ENCODE results near the gene VWF. TPM values are rescaled to one million over a fixed set of nuclear protein-coding genes. Genes with fewer than 3 reads are reported as not detected.

Gene VWF
- total RNA-seq, 1 donor from 2014 or later = 0.70 TPM

DNA sequence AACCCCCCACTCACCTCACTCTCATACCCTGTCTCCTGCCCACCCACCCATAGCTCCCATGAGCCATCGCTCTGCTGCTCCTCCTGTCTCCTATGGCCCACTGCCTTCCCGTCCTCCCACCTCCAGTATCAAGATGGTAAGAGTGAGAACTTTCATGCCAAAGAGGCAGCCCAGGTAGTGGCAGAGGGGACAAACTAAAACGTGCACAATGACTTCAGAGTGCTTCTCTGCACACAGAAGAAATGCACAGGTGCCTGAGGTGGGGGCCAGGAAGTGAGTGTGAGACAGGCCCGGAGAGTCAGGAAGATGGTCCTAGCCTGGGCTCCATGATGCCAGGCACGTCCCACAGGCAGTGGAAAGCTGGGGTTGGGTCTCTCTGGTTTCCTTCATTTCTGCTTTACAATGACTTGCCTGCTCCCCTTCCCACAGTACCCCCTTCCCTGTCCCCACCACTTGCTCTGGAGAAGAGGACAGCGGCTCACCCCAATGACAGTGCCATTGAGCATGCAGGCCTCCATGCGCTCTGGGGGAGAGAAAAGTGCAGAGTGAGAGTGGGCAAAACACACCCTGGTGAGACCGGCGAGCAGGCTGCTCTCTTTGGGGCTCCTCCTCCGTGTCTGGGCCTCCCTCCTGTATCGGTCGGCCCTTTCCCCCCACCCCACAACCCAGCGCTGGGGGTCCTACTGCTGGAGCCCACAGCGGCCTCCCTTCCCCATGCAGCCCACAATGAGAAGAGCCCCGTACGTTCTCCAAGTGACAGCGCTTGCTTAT, 156.6 kb downstream of the VWF start:
- H3K27me3 Mint-ChIP-seq = peaks cover 50% of the 10 kb centered on the region
- no peak overlapping the region for H3K4me3 Mint-ChIP-seq
- TF ChIP-seq, protein P1, sequence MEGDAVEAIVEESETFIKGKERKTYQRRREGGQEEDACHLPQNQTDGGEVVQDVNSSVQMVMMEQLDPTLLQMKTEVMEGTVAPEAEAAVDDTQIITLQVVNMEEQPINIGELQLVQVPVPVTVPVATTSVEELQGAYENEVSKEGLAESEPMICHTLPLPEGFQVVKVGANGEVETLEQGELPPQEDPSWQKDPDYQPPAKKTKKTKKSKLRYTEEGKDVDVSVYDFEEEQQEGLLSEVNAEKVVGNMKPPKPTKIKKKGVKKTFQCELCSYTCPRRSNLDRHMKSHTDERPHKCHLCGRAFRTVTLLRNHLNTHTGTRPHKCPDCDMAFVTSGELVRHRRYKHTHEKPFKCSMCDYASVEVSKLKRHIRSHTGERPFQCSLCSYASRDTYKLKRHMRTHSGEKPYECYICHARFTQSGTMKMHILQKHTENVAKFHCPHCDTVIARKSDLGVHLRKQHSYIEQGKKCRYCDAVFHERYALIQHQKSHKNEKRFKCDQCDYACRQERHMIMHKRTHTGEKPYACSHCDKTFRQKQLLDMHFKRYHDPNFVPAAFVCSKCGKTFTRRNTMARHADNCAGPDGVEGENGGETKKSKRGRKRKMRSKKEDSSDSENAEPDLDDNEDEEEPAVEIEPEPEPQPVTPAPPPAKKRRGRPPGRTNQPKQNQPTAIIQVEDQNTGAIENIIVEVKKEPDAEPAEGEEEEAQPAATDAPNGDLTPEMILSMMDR (conservative IDR thresholded peaks at IDR 0.05) = no peak
- peaks cover 17% of the 10 kb centered on the region for H3K4me1 Mint-ChIP-seq (ENCODE audit: unreplicated experiment)
- H3K27ac Mint-ChIP-seq = no peak overlapping the region
- no peaks in the 10 kb centered on the region for H3K36me3 Mint-ChIP-seq
- no peak for DNase-seq (ENCODE audit: extremely low spot score, unreplicated experiment)
- no peaks in the 10 kb centered on the region for H3K9me3 Mint-ChIP-seq

DNA sequence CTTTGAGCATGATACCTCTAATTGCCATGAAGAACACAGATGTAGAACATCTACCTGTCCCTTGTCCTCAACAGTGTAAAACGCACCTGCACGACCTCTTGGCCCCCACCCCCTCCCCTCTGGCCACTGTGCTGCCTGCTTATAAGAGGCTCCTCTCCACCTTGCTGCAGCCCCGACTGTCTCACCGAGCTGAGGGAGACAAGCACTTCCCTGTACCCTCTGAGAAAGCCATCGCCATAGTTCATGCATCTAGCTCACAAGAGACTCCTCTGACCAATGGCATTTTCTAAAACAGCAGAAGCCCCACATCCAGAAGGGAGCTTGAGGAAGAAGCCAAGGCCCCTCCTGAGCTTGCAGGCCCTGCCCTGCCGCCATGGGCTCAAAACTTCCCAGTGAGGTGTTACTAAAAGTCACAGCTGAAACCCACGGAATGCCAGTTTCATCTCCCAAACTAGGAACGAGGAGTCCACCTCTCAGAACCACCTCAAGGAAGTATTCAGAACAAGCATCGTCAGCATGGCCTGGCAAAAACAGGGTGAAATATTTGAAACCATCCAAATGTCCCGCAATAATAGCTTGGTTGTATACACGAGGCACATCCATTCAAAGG, 157.9 kb downstream of the VWF start:
- no peak for DNase-seq (ENCODE audit: extremely low spot score, unreplicated experiment)
- Mint-ChIP-seq H3K9me3 (no peaks in the 10 kb centered on the region), H3K4me1 (ENCODE audit: unreplicated experiment) (peaks cover 17% of the 10 kb centered on the region), H3K36me3 (no peaks in the 10 kb centered on the region), H3K27me3 (peaks cover 42% of the 10 kb centered on the region), H3K4me3 (no peak overlapping the region), H3K27ac (no peak overlapping the region)
- TF ChIP-seq, protein P1 (conservative IDR thresholded peaks at IDR 0.05) = no peak

DNA sequence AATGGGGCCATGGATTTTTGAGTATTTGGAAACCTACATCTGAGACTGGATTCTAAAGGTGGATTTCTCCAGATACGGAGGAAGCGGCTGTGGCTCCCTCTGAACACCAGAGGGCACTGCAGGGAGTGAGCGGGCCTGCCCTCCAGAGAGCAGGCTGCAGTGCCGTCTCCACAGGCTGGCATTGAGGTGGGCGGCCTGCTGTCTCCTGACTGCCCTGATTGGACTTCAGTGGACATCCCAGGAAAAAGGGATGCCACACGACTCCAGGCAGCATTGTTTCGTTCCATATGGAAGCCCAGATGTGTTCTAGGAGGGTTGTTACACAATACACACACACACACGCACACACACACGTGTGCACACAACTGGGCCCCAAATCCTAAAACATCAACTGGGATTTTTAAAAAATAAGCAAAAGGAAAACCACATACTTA, 158.5 kb downstream of the VWF start:
- Mint-ChIP-seq H3K27me3 (peaks cover 39% of the 10 kb centered on the region), H3K4me3 (no peak overlapping the region), H3K9me3 (no peaks in the 10 kb centered on the region), H3K4me1 (ENCODE audit: unreplicated experiment) (peaks cover 17% of the 10 kb centered on the region), H3K27ac (no peak overlapping the region), H3K36me3 (no peaks in the 10 kb centered on the region)
- no peak for DNase-seq (ENCODE audit: extremely low spot score, unreplicated experiment)
- TF ChIP-seq, protein P1 (conservative IDR thresholded peaks at IDR 0.05) = peak; percentile 88

DNA sequence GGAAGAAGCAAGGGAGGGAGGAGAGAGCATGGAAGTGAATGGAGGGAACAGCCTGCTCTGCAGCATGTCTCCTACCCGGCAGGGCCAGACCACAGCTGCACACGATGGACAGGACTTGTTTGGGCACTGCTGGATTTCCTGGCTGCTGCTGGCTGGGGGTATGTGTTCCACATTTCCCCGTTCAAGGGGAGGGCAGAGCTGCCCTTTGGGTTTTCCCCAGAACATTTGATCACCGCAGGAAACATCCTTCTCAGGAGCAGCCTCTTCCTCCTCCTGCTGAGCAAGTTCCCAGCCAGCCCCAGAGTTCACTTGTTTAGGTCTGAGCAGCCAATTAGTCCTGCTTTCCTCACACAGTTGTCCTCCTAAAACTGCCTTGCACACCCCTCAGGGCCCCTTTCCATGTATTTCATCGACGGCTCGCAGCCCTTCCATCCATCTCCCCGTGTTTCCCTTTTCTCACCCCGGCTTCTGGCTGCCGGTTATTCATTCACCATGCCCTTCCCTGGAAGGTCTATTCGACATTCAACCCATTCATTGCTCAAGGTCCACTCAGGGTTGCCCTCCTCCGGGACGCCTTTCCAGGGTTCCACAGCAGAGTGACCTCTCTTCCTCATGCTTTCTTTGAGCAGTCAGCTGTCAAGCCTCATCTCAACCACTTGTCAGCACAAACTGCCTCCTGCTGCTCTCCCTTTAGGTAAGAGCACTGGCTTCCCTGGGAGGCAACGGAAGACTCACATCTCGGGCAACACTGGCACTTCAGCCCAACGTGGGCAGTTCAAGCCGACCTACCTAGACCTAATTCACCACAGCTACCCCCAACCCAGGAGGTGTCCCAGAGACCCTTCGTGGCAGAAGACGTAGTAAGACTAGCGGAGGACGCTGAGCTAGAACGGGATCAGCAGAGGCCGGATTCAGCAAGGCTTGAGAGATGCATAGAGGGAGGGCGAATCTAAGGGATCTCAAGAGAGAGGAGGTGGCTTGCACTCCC, 159.3 kb downstream of the VWF start:
- peak overlapping the region; percentile 1 for H3K27ac Mint-ChIP-seq
- TF ChIP-seq, protein P1 (conservative IDR thresholded peaks at IDR 0.05) = no peak
- no peaks in the 10 kb centered on the region for H3K36me3 Mint-ChIP-seq

DNA sequence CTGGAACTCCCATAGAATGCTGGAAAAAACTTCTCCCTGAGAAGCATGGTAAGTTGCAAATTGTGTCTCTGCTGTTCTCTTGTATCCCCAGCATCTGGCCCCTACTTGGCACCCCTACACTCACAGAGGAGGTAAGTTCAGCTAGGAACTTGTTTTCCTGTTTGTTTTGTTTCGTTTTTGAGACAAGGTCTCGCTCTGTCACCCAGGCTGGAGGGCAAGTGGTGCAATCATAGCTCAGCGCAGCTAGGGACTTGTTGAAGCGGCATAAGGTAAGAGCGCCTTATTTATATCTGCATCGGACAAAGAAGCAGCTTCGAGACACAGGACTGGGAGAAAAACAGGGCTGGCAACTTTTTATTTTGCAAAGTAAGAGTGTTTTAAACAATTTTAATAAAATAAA, 161.0 kb downstream of the VWF start:
- TF ChIP-seq, protein P1 (conservative IDR thresholded peaks at IDR 0.05) = no peak
- H3K27me3 Mint-ChIP-seq = peaks cover 31% of the 10 kb centered on the region
- peaks cover 21% of the 10 kb centered on the region for H3K4me1 Mint-ChIP-seq (ENCODE audit: unreplicated experiment)
- DNase-seq (ENCODE audit: extremely low spot score, unreplicated experiment) = no peak
- H3K9me3 Mint-ChIP-seq = no peaks in the 10 kb centered on the region
- H3K27ac Mint-ChIP-seq = no peak overlapping the region
- no peak overlapping the region for H3K4me3 Mint-ChIP-seq
- H3K36me3 Mint-ChIP-seq = no peaks in the 10 kb centered on the region

More for the DNA sequence above, 159.3 kb downstream of the VWF start:
- DNase-seq (ENCODE audit: extremely low spot score, unreplicated experiment) = no peak
- peaks cover 21% of the 10 kb centered on the region for H3K4me1 Mint-ChIP-seq (ENCODE audit: unreplicated experiment)
- H3K4me3 Mint-ChIP-seq = no peak overlapping the region
- peaks cover 35% of the 10 kb centered on the region for H3K27me3 Mint-ChIP-seq
- H3K9me3 Mint-ChIP-seq = no peaks in the 10 kb centered on the region
